ENCODE data around the gene GID4.

DNA sequence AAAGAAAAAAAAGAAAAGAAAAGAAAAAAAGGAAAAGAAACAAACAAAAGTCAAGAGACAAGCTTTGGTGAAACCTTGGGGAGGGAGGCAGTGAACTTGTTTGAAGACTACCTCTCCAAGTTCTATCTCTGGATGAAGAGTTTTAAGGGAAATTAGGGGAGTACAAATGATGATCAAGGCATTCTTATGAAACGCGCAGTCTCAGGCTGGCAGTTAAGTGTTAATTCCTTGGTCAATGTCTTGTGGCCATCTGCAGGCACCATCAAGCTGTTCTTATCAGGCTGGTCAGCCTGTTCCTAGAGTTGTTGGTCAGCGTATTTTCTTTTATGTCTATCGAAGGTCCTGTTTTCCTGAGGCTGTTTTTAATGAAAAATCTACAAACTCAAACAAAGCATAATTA, 40.3 kb downstream of the GID4 start:
- TF ChIP-seq ZNF384 (IDR thresholded peaks at IDR 0.05): no peak
- TF ChIP-seq FOXM1 (IDR thresholded peaks at IDR 0.05; ENCODE audit: borderline replicate concordance): no peak
- TF ChIP-seq, protein P1, sequence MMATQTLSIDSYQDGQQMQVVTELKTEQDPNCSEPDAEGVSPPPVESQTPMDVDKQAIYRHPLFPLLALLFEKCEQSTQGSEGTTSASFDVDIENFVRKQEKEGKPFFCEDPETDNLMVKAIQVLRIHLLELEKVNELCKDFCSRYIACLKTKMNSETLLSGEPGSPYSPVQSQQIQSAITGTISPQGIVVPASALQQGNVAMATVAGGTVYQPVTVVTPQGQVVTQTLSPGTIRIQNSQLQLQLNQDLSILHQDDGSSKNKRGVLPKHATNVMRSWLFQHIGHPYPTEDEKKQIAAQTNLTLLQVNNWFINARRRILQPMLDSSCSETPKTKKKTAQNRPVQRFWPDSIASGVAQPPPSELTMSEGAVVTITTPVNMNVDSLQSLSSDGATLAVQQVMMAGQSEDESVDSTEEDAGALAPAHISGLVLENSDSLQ (IDR thresholded peaks at IDR 0.05): no peak
- no peak for TF ChIP-seq FOXK2 (IDR thresholded peaks at IDR 0.05)
- no peak for TF ChIP-seq ELF4 (IDR thresholded peaks at IDR 0.05)
- no peak for TF ChIP-seq LEF1 (IDR thresholded peaks at IDR 0.05; ENCODE audit: borderline replicate concordance)
- no peak for TF ChIP-seq NFRKB (IDR thresholded peaks at IDR 0.05)
- TF ChIP-seq SUZ12 (IDR thresholded peaks at IDR 0.05): no peak
- no peak for TF ChIP-seq SP1 (IDR thresholded peaks at IDR 0.05)
- no peak for TF ChIP-seq ARNT (IDR thresholded peaks at IDR 0.05)
- no peak for TF ChIP-seq L3MBTL2 (conservative IDR thresholded peaks at IDR 0.05)

Data from HEK293T (cell line).